Lower leg skin (tissue), 3 donors: ENCODE measurements around the gene ACO2.

Source experiments
- CTCF ChIP-seq, 3 donors: fragments of 450-650 bp; IDR thresholded peaks; one replicate each; pipeline ENCODE4 v1.5.1; 2016; ENCODE audit warnings: antibody characterized with exemption in 3 of 3, mild to moderate bottlenecking in 3 of 3, moderate library complexity in 2 of 3
- POLR2A ChIP-seq, 2 donors: fragments of 450-650 bp; IDR thresholded peaks; one replicate each; pipeline ENCODE4 v1.6.1; 2016 to 2017; ENCODE audit warnings: antibody characterized with exemption in 2 of 2, mild to moderate bottlenecking in 1 of 2, moderate library complexity in 1 of 2

- no peak for TF ChIP-seq CTCF (IDR thresholded peaks at IDR 0.05)
- TF ChIP-seq POLR2A (IDR thresholded peaks at IDR 0.05) = no peak
Observed at GRCh38 chr22:41563051-41563711, 94.3 kb downstream of the ACO2 start.
